Upper lobe of right lung (tissue), 1 donor: Measurements from ENCODE around the gene SPOPL. TPM values are rescaled to one million over a fixed set of nuclear protein-coding genes. Genes with fewer than 3 reads are reported as not detected.

Experiments
- ATAC-seq: fragments of 200-7000 bp; cut with Tn5 transposase; one replicate; pipeline ENCODE4 v1.9.1; 2020; ENCODE audit warnings: mild to moderate bottlenecking, moderate library complexity
- DNase-seq: peaks from one replicate; pipeline ENCODE4 v3.0.0-alpha.2; 2020
- H3K27ac ChIP-seq: fragments of 200-600 bp; one replicate; pipeline ENCODE4 v1.8.0; 2022
- H3K27me3 ChIP-seq: fragments of 200-600 bp; one replicate; pipeline ENCODE4 v1.8.0; 2022; ENCODE audit warnings: mild to moderate bottlenecking
- H3K36me3 ChIP-seq: fragments of 200-600 bp; one replicate; pipeline ENCODE4 v1.8.0; 2022
- H3K4me1 ChIP-seq: fragments of 200-600 bp; one replicate; pipeline ENCODE4 v1.8.0; 2022
- H3K4me3 ChIP-seq: fragments of 200-600 bp; one replicate; pipeline ENCODE4 v1.8.0; 2022; ENCODE audit warnings: mild to moderate bottlenecking
- H3K9me3 ChIP-seq: fragments of 200-600 bp; one replicate; pipeline ENCODE4 v1.8.0; 2022
- CTCF ChIP-seq: fragments of 200-600 bp; IDR thresholded peaks from one replicate; pipeline ENCODE4 v1.8.0; 2022; ENCODE audit warnings: antibody characterized with exemption
- intact Hi-C: fragments of 100-400 bp; cut with DNase I; formaldehyde crosslinking; loops from one replicate; pipeline ENCODE4 v1.11.0; 2022
- total RNA-seq: library from RNA; stranded (reverse); fragmentation: NEBNext Ultra II Directional; extraction: Animal tissue kit (Norgen Biotek cat#: 25700); gene quantifications from one replicate; pipeline ENCODE4 v1.2.1, GENCODE V29; 2021
- donor health status: DM: no; HTN: yes; CAD: no; lungs with severe emphysema.

The SPOPL gene
- total RNA-seq, 1 donor from 2014 or later: 26.3 TPM

GRCh38 chr2:138490673-138491494 lies 10.7 kb upstream of the SPOPL start:
- ATAC-seq: no peak
- Histone ChIP-seq H3K4me3 (no peak overlapping the region), H3K4me1 (no peaks in the 10 kb centered on the region), H3K27ac (no peak overlapping the region), H3K27me3 (no peaks in the 10 kb centered on the region), H3K9me3 (no peaks in the 10 kb centered on the region), H3K36me3 (no peaks in the 10 kb centered on the region)
- TF ChIP-seq CTCF: no peak
- intact Hi-C loops: no loop called here
- no peak for DNase-seq

GRCh38 chr2:138491495-138491862 lies 10.1 kb upstream of the SPOPL start:
- intact Hi-C loops: no loop called here
- no peaks in the 10 kb centered on the region for H3K9me3 ChIP-seq
- no peak for ATAC-seq

GRCh38 chr2:138492160-138492559 lies 9.4 kb upstream of the SPOPL start:
- intact Hi-C loops: no loop called here
- H3K9me3 ChIP-seq: no peaks in the 10 kb centered on the region
- TF ChIP-seq CTCF: no peak
- H3K4me3 ChIP-seq: no peak overlapping the region
- H3K4me1 ChIP-seq: no peaks in the 10 kb centered on the region
- ATAC-seq: no peak
- H3K36me3 ChIP-seq: no peaks in the 10 kb centered on the region
- DNase-seq: no peak
- no peaks in the 10 kb centered on the region for H3K27me3 ChIP-seq
- no peak overlapping the region for H3K27ac ChIP-seq

More at GRCh38 chr2:138491495-138491862, 10.1 kb upstream of the SPOPL start:
- no peak for TF ChIP-seq CTCF
- DNase-seq: no peak
- Histone ChIP-seq H3K4me1 (no peaks in the 10 kb centered on the region), H3K4me3 (no peak overlapping the region), H3K36me3 (no peaks in the 10 kb centered on the region), H3K27ac (no peak overlapping the region), H3K27me3 (no peaks in the 10 kb centered on the region)

GRCh38 chr2:138493334-138493733 lies 8.2 kb upstream of the SPOPL start:
- H3K9me3 ChIP-seq: no peaks in the 10 kb centered on the region
- H3K27me3 ChIP-seq: no peaks in the 10 kb centered on the region
- TF ChIP-seq CTCF: no peak
- H3K4me3 ChIP-seq: no peak overlapping the region
- ATAC-seq (no peak), DNase-seq (no peak)
- H3K4me1 ChIP-seq: no peaks in the 10 kb centered on the region
- no peaks in the 10 kb centered on the region for H3K36me3 ChIP-seq
- intact Hi-C loops: no loop called here
- no peak overlapping the region for H3K27ac ChIP-seq

- Histone ChIP-seq H3K27ac (no peak overlapping the region), H3K4me3 (no peak overlapping the region), H3K36me3 (no peaks in the 10 kb centered on the region), H3K27me3 (no peaks in the 10 kb centered on the region), H3K9me3 (no peaks in the 10 kb centered on the region), H3K4me1 (no peaks in the 10 kb centered on the region)
- intact Hi-C loops: no loop called here
- no peak for TF ChIP-seq CTCF
- ATAC-seq: no peak
- no peak for DNase-seq
These were observed 7.2 kb upstream of the SPOPL start for GRCh38 chr2:138494265-138494966.
